ENCODE results near the gene ENPP5.

The ENPP5 gene

DNA sequence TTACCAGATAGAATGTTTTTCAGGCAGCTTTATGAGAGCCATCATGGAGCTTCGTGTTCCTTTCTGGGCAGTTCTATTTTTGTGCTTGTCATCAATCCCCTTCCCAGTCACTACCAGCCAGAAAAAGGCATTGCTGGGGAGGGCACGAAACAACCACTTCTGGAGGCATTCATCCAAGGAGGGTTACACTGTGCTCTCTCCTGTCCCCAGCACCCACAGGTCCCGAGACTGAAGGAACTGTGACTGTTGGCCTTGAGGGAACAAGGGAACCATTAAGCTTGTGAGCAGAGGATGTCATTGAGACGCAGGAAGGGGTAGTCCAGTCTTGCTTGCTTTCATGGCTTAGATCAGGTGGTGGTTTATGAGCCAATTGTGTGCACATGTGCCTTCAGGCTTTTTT, 20.1 kb upstream of the ENPP5 start:
- no peak overlapping the region for H3K27ac ChIP-seq
- no peaks in the 10 kb centered on the region for H3K36me3 ChIP-seq
- TF ChIP-seq, protein P1, sequence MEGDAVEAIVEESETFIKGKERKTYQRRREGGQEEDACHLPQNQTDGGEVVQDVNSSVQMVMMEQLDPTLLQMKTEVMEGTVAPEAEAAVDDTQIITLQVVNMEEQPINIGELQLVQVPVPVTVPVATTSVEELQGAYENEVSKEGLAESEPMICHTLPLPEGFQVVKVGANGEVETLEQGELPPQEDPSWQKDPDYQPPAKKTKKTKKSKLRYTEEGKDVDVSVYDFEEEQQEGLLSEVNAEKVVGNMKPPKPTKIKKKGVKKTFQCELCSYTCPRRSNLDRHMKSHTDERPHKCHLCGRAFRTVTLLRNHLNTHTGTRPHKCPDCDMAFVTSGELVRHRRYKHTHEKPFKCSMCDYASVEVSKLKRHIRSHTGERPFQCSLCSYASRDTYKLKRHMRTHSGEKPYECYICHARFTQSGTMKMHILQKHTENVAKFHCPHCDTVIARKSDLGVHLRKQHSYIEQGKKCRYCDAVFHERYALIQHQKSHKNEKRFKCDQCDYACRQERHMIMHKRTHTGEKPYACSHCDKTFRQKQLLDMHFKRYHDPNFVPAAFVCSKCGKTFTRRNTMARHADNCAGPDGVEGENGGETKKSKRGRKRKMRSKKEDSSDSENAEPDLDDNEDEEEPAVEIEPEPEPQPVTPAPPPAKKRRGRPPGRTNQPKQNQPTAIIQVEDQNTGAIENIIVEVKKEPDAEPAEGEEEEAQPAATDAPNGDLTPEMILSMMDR (IDR thresholded peaks at IDR 0.05; ENCODE audit: low read depth, low read length), result no peak
- no peaks in the 10 kb centered on the region for H3K9me3 ChIP-seq (ENCODE audit: severe bottlenecking)
- no peaks in the 10 kb centered on the region for H3K27me3 ChIP-seq (ENCODE audit: insufficient read depth, low read depth, severe bottlenecking)
- DNase-seq, result no peak
- no peak overlapping the region for H3K4me3 ChIP-seq (ENCODE audit: low read depth, low read length)

DNA sequence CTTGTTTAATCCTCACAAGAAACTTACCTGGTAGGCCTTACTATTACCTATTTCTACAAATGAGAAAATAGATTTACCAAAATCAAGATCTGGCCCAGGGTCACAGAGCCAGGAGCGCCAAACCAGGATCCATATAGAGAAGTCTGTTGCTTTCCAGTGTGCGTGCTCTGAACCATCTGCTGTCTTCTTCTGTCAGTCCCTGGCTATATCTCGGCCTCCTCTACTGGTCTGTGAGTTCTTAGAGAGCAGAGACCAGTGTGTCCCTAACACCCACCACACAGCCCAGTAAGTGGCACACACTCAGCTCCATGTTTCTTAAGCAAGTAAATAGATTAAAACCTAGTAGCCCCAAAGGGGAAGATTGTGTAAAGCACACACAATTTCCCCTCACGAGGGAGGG, 18.9 kb upstream of the ENPP5 start:
- Histone ChIP-seq H3K27me3 (ENCODE audit: insufficient read depth, low read depth, severe bottlenecking) (no peaks in the 10 kb centered on the region), H3K9me3 (ENCODE audit: severe bottlenecking) (no peaks in the 10 kb centered on the region), H3K4me3 (ENCODE audit: low read depth, low read length) (no peak overlapping the region), H3K27ac (no peak overlapping the region), H3K36me3 (no peaks in the 10 kb centered on the region)
- DNase-seq, result no peak
- TF ChIP-seq, protein P1 (IDR thresholded peaks at IDR 0.05; ENCODE audit: low read depth, low read length), result no peak

DNA sequence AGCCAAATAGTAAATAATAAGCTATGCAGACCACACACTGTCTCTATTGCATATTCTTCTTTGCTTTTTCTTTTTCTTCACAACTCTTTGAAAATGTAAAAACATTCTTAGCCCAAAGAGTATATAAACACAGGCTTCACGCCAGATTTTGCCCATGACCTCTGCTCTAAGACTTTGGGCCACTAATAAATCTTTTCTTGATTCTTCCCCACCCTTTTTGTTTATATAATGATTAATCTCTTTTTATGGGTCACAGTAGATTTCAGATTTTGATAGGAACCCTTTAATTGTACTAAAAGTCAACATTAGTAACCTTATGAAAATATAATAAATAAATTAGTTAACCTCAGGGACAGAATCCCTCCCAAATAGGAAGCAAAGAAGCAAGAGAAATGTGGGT, 15.8 kb upstream of the ENPP5 start:
- no peak for DNase-seq
- no peaks in the 10 kb centered on the region for H3K9me3 ChIP-seq (ENCODE audit: severe bottlenecking)
- H3K27me3 ChIP-seq (ENCODE audit: insufficient read depth, low read depth, severe bottlenecking), result no peaks in the 10 kb centered on the region
- no peaks in the 10 kb centered on the region for H3K36me3 ChIP-seq
- no peak overlapping the region for H3K4me3 ChIP-seq (ENCODE audit: low read depth, low read length)
- TF ChIP-seq, protein P1 (IDR thresholded peaks at IDR 0.05; ENCODE audit: low read depth, low read length), result no peak
- no peak overlapping the region for H3K27ac ChIP-seq

DNA sequence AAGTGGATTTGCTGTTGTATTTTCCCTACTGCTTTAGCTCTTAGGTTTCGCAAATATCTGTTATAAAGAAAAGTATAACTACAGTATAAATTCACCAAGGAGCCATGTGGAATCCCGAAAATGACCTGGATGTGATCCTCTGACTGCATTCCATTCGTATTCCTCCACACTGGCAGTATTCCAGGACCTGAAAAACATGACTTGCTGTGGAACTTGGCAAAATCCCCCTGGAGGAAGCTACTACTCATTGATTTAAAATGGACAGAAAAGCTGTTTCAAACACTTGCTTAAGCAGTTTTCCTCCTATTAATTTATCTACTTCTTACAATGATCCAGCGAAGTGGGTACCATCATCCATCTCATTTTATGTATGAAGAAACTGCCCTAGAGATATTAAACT, 13.3 kb upstream of the ENPP5 start:
- Histone ChIP-seq H3K27me3 (ENCODE audit: insufficient read depth, low read depth, severe bottlenecking) (no peaks in the 10 kb centered on the region), H3K4me3 (ENCODE audit: low read depth, low read length) (no peak overlapping the region), H3K36me3 (no peaks in the 10 kb centered on the region), H3K9me3 (ENCODE audit: severe bottlenecking) (no peaks in the 10 kb centered on the region), H3K27ac (no peak overlapping the region)
- TF ChIP-seq, protein P1 (IDR thresholded peaks at IDR 0.05; ENCODE audit: low read depth, low read length), result no peak
- DNase-seq, result no peak

- no peaks in the 10 kb centered on the region for H3K36me3 ChIP-seq
- TF ChIP-seq, protein P1 (IDR thresholded peaks at IDR 0.05; ENCODE audit: low read depth, low read length), result no peak
- DNase-seq, result no peak
- H3K27me3 ChIP-seq (ENCODE audit: insufficient read depth, low read depth, severe bottlenecking), result no peaks in the 10 kb centered on the region
- no peak overlapping the region for H3K27ac ChIP-seq
- no peak overlapping the region for H3K4me3 ChIP-seq (ENCODE audit: low read depth, low read length)
- H3K9me3 ChIP-seq (ENCODE audit: severe bottlenecking), result no peaks in the 10 kb centered on the region
Observed at GRCh38 chr6:46175976-46176375, 5.2 kb upstream of the ENPP5 start.

GRCh38 chr6:46175446-46175845, 4.7 kb upstream of the ENPP5 start:
- Histone ChIP-seq H3K36me3 (no peaks in the 10 kb centered on the region), H3K27me3 (ENCODE audit: insufficient read depth, low read depth, severe bottlenecking) (no peaks in the 10 kb centered on the region), H3K4me3 (ENCODE audit: low read depth, low read length) (no peak overlapping the region), H3K9me3 (ENCODE audit: severe bottlenecking) (no peaks in the 10 kb centered on the region), H3K27ac (no peak overlapping the region)
- DNase-seq, result no peak
- TF ChIP-seq, protein P1 (IDR thresholded peaks at IDR 0.05; ENCODE audit: low read depth, low read length), result no peak

Measured in WERI-Rb-1 (cell line).